ENCODE measurements around the gene ZNF236.

The ZNF236 gene

DNA sequence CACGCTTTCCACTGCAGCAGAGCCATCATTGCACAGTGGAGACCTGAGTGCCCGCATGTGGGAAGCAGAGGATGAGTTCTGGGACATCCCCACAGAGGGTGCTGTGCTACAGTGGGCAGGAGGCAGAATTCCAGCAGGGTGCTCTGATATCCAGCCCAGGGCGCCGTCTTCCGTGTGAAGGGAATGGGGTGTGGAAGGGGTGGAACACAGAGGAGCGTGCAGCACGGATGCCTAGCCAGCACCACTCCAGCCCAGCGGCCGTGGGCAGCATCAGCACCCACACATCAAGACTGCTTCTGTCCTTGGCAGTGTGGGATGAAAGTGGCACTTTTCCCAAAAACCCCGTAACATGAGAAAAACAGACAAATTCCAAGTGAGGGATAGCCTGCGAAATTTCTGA lies 134.3 kb downstream of the ZNF236 start:
- no peaks in the 10 kb centered on the region for H3K9me3 ChIP-seq
- H3K36me3 ChIP-seq, result peaks cover 84% of the 10 kb centered on the region
- TF ChIP-seq, protein P1, sequence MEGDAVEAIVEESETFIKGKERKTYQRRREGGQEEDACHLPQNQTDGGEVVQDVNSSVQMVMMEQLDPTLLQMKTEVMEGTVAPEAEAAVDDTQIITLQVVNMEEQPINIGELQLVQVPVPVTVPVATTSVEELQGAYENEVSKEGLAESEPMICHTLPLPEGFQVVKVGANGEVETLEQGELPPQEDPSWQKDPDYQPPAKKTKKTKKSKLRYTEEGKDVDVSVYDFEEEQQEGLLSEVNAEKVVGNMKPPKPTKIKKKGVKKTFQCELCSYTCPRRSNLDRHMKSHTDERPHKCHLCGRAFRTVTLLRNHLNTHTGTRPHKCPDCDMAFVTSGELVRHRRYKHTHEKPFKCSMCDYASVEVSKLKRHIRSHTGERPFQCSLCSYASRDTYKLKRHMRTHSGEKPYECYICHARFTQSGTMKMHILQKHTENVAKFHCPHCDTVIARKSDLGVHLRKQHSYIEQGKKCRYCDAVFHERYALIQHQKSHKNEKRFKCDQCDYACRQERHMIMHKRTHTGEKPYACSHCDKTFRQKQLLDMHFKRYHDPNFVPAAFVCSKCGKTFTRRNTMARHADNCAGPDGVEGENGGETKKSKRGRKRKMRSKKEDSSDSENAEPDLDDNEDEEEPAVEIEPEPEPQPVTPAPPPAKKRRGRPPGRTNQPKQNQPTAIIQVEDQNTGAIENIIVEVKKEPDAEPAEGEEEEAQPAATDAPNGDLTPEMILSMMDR (IDR thresholded peaks at IDR 0.05), result no peak
- no peaks in the 10 kb centered on the region for H3K4me1 ChIP-seq (ENCODE audit: control insufficient read depth in 1 of 2, insufficient read depth in 1 of 2, low read depth in 1 of 2, low read length in 1 of 2)
- no peaks in the 10 kb centered on the region for H3K27me3 ChIP-seq
- no peak overlapping the region for H3K4me3 ChIP-seq (ENCODE audit: low read depth in 1 of 2, low read length in 1 of 2)
- H3K27ac ChIP-seq, result no peak overlapping the region

DNA sequence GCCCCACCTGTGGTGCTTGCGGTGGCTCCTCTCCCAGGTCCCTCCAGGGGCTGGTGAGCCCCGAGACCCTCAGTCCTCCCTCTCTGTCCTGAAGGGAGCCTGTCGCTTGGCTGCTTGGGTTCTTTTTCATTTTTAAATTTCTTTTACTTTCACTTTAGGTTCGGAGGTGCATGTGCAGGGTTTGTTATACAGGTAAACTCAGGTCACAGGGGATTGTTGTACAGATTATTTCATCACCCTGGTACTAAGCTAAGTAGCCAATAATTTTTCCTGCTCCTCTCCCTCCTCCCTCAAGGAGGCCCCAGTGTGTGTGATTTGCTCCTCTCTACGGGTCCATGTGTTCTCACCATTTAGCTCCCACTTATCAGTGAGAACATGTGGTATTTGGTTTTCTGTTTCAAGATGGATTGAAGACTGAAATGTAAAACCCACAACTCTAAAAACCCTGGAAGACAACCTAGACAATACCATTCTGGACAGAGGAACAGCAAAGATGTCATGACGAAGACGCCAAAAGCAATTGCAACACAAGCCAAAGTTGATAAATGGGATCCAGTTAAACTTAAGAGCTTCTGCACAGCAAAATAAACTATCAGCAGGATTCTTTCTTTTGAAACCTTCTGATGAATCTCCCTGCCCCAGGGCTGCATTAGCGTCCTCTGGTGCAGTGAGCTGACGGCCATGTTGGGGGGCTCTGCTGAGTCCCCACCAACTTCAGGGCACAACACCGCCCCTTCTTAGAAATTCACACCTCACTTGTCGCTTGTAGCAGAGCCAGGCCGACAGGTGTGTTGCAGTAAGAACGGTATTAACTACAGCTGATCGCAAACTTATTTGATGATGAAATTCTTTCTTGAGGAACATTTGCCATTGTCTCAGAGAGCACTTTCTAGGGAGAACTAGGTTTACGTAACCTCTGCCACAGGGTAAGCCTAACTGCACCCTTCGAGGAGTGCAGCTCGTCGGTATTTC lies 135.3 kb downstream of the ZNF236 start:
- no peaks in the 10 kb centered on the region for H3K4me1 ChIP-seq (ENCODE audit: control insufficient read depth in 1 of 2, insufficient read depth in 1 of 2, low read depth in 1 of 2, low read length in 1 of 2)
- no peak overlapping the region for H3K4me3 ChIP-seq (ENCODE audit: low read depth in 1 of 2, low read length in 1 of 2)
- no peaks in the 10 kb centered on the region for H3K9me3 ChIP-seq
- no peaks in the 10 kb centered on the region for H3K27me3 ChIP-seq
- H3K27ac ChIP-seq, result no peak overlapping the region
- TF ChIP-seq, protein P1 (IDR thresholded peaks at IDR 0.05), result no peak
- peaks cover 74% of the 10 kb centered on the region for H3K36me3 ChIP-seq

DNA sequence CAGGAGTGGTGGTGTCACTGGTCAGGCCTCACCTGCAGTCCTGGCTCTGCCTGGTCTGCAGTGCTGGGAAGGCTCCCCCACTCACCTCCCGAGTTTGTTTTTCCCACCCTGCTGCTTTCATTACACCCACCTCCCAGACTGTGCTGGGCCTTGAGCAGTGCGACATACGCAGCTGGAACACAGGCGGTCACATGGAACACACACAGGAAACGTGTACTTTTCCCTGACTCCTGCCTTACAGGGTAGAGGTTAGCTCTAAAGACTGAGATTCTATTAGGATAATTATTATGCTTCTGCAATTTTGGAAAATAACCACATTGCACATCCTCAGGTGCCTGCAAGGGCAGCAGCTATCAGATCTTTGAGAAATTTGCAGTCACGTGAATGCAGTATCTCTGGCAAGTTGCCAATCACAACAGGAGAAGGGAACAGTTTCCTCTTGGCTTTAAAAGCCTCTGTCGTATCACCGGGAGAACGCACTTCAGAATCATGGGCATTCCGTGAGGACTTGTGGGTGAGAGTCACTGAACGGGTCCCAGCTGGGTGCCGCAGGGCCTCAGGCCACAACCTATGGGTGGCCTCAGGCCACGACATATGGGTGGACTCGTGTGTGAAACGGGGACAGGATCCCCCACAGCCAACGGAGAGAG lies 136.5 kb downstream of the ZNF236 start:
- TF ChIP-seq, protein P1 (IDR thresholded peaks at IDR 0.05), result no peak
- H3K4me3 ChIP-seq (ENCODE audit: low read depth in 1 of 2, low read length in 1 of 2), result no peak overlapping the region
- H3K36me3 ChIP-seq, result peaks cover 62% of the 10 kb centered on the region

DNA sequence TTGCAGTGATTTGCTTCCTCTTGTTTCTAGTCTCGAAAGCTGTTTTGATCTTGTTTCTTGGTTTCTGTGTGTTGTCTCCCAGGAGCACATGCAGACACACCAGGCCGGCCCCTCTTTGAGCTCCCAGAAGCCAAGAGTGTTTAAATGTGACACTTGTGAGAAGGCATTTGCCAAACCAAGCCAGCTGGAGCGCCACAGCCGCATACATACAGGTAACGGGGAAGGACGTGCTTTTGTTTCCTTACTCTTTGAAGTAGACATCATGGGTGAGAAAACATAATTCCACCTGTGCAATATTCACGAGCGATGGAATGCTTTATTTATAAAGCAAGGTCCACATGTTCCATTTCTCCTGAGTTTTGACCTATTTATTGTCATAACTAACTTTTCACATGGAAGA lies 137.2 kb downstream of the ZNF236 start:
- no peaks in the 10 kb centered on the region for H3K9me3 ChIP-seq
- TF ChIP-seq, protein P1 (IDR thresholded peaks at IDR 0.05), result no peak
- H3K27ac ChIP-seq, result no peak overlapping the region
- no peaks in the 10 kb centered on the region for H3K27me3 ChIP-seq
- no peak overlapping the region for H3K4me3 ChIP-seq (ENCODE audit: low read depth in 1 of 2, low read length in 1 of 2)
- no peaks in the 10 kb centered on the region for H3K4me1 ChIP-seq (ENCODE audit: control insufficient read depth in 1 of 2, insufficient read depth in 1 of 2, low read depth in 1 of 2, low read length in 1 of 2)
- peaks cover 61% of the 10 kb centered on the region for H3K36me3 ChIP-seq

More for the DNA sequence above, 136.5 kb downstream of the ZNF236 start:
- Histone ChIP-seq H3K27me3 (no peaks in the 10 kb centered on the region), H3K4me1 (ENCODE audit: control insufficient read depth in 1 of 2, insufficient read depth in 1 of 2, low read depth in 1 of 2, low read length in 1 of 2) (no peaks in the 10 kb centered on the region), H3K9me3 (no peaks in the 10 kb centered on the region), H3K27ac (no peak overlapping the region)

DNA sequence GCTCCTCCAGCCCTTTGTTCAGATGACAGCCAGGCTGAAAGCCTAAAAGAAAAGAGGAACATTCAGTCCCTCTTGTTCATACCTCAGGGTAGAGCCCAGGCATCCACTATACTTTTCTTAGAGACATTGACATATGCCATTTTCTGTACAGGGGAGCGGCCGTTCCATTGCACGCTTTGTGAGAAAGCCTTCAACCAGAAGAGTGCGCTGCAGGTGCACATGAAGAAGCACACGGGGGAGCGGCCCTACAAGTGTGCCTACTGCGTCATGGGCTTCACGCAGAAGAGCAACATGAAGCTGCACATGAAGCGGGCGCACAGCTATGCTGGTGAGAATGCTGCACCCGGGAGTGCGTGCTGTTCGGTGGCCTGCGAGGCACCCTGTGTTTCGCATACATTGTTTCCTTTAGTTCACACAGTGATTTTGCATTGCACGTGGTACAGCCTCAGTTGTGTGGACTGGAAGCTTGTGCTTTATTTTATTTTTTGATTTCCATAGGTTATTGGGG lies 138.2 kb downstream of the ZNF236 start:
- Histone ChIP-seq H3K27me3 (no peaks in the 10 kb centered on the region), H3K27ac (no peak overlapping the region), H3K9me3 (no peaks in the 10 kb centered on the region), H3K4me3 (ENCODE audit: low read depth in 1 of 2, low read length in 1 of 2) (no peak overlapping the region), H3K36me3 (peaks cover 59% of the 10 kb centered on the region), H3K4me1 (ENCODE audit: control insufficient read depth in 1 of 2, insufficient read depth in 1 of 2, low read depth in 1 of 2, low read length in 1 of 2) (no peaks in the 10 kb centered on the region)
- TF ChIP-seq, protein P1 (IDR thresholded peaks at IDR 0.05), result no peak

All from neutrophil (primary cell).